Urinary bladder (tissue), 4 donors: ENCODE data around the gene WDR76. TPM values are rescaled to one million over a fixed set of nuclear protein-coding genes. Genes with fewer than 3 reads are reported as not detected.
A peak's percentile ranks its signal among the peaks of the same experiment; 100 is the strongest.
"Not testable (repeated sequence)": the region's sequence is repeated elsewhere in the genome, so short reads cannot be mapped to it uniquely, and the experiment has no call there.

Source experiments
- DNase-seq: peaks from one replicate; pipeline ENCODE4 v3.0.0-alpha.2; 2015; ENCODE audit errors: extremely low spot score
- H3K27ac ChIP-seq: one replicate; pipeline ENCODE4 v1.5.1; 2013; ENCODE audit warnings: low read depth, mild to moderate bottlenecking, moderate library complexity
- H3K36me3 ChIP-seq: one replicate; pipeline ENCODE4 v1.6.1; 2013; ENCODE audit warnings: mild to moderate bottlenecking, moderate library complexity; ENCODE audit not compliant: insufficient read depth
- H3K4me1 ChIP-seq: one replicate; pipeline ENCODE4 v1.6.1; 2013; ENCODE audit warnings: mild to moderate bottlenecking, moderate library complexity; ENCODE audit not compliant: insufficient read depth
- H3K4me3 ChIP-seq: one replicate; pipeline ENCODE4 v1.5.1; 2013; ENCODE audit warnings: low read depth, low read length
- WGBS: extraction: QIAGEN DNeasy Blood & Tissue Kit; methylation state at CpG from one replicate; pipeline ENCODE4 v1.1.7; 2013; 5-methylcytosine and 5-hydroxymethylcytosine counted together
- polyA plus RNA-seq: library from polyadenylated mRNA; stranded (reverse); fragments of 200-250 nt; gene quantifications from one replicate; pipeline ENCODE4 v1.2.3, GENCODE V29; 2013
- total RNA-seq: library from RNA; depleted of rRNA; stranded (reverse); fragments of >200 nt; gene quantifications from one replicate; pipeline ENCODE4 v1.2.3, GENCODE V29; 2014
- donor health status: healthy with polysubstance abuse.
- donor health status: healthy.

The WDR76 gene
- total and polyA plus RNA-seq, 2 donors: 3.1 to 17.1 TPM

DNA sequence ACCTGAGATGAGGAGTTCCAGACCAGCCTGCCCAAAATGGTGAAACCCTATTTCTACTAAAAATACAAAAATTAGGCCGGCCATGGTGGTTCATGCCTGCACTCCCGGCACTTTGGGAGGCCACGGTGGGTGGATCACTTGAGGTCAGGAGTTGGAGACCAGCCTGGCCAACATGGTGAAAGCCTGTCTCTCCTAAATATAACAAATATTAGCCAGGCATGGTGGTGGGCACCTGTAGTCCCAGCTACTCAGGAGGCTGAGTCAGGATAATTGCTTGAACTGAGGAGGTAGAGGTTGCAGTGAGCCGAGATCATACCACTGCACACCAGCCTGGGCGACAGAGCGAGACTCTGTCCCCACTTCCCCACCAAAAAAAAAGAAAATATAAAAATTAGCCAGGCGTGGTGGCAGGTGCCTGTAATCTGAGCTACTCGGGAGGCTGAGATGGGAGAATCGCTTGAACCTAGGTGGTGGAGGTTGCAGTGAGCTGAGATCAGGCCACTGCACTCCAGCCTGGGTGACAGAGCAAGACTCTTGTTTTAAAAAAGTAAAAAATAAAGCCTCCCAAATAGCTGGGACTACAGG is 4.0 kb downstream of the WDR76 start:
- 98% methylated on average over 9 of the region's 9 CpGs for WGBS

DNA sequence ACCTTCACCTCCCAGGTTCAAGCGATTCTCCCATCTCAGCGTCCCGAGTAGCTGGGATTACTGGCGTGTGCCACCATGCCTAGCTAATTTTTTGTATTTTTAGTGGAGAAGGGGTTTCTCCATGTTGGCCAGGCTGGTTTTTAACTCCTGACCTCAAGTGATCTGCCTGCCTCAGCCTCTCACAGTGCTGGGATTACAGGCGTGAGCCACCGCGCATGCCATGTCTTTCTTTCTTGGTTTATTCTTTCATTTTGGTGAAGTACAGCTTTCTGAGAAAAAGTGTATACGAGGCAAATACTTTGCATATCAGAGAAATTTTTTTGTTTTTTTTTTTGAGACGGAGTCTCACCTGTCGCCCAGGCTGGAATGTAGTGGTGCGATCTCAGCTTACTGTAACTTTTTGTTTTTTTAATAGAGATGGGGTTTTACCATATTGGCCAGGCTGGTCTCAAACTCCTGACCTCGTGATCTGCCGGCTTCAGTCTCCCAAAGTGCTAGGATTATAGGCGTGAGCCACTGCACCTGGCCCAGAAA is 4.8 kb downstream of the WDR76 start:
- DNase-seq, H3K27ac ChIP-seq, H3K4me3 ChIP-seq, H3K36me3 ChIP-seq, H3K4me1 ChIP-seq: not testable (repeated sequence)
- WGBS: 93% methylated on average over 14 of the region's 14 CpGs

More for the DNA sequence above, 4.0 kb downstream of the WDR76 start:
- not testable (repeated sequence) for H3K36me3 ChIP-seq, H3K4me1 ChIP-seq, DNase-seq, H3K4me3 ChIP-seq, H3K27ac ChIP-seq

DNA sequence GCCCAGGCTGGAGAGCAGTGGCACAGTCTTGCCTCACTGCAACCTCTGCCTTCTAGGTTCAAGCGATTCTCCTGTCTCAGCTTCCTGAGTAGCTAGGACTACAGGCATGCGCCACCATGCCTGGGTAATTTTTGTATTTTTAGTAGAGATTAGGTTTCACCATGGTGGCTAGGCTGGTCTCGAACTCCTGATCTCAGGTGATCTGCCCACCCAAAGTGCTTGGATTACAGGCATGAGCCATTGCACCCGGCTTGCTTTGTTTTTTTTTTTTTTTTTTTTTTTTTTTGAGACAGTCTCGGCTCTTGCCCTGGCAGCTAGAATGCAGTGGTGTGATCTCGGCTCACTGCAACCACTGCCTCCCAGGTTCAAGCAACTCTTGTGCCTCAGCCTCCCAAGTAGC is 5.7 kb downstream of the WDR76 start:
- not testable (repeated sequence) for H3K27ac ChIP-seq, DNase-seq, H3K4me3 ChIP-seq, H3K4me1 ChIP-seq, H3K36me3 ChIP-seq
- 89% methylated on average over 6 of the region's 6 CpGs for WGBS

DNA sequence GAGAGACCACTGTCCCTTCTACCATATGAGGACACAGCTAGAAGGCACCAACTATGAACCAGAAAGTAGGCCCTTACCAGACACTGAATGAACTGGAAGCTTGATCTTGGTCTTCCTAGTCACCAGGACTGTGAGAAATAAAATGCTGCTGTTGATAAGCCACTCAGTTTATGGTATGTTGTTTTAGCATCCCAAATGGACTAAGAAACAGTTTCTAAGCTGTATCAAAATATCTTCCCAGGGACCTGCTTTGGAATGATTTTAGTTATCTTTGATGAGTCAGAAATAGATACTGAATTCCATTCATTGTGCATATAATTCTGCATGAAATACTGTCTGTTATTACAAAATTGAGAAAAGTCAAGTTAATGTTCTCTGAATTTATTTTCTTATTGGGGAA is 18.6 kb downstream of the WDR76 start:
- Histone ChIP-seq H3K27ac (no peak overlapping the region), H3K4me1 (no peaks in the 10 kb centered on the region), H3K4me3 (no peak overlapping the region), H3K36me3 (no peaks in the 10 kb centered on the region)
- no peak for DNase-seq

GRCh38 chr15:43851251-43851650 is 24.4 kb downstream of the WDR76 start:
- peaks cover 3% of the 10 kb centered on the region for H3K36me3 ChIP-seq
- H3K4me1 ChIP-seq: no peaks in the 10 kb centered on the region
- no peak overlapping the region for H3K4me3 ChIP-seq
- no peak for DNase-seq
- no peak overlapping the region for H3K27ac ChIP-seq
- WGBS: 98% methylated on average over 3 of the region's 3 CpGs

DNA sequence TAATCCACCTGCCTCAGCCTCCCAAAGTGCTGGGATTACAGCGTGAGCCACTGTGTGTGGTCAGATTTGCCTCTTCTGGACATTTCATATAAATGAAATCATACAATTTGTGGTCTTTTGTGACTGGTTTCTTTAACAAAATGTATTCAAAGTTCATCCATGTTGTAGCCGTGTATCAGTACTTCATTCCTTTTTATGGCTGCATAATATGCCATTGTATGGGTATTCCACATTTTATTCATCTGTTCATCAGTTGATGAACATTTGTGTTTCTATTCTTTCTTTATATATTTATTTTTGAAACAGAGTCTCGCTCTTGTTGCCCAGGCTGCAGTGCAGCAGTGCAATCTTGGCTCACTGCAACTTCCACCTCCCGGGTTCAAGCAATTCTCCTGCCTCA is 25.8 kb downstream of the WDR76 start:
- H3K4me3 ChIP-seq: no peak overlapping the region
- 99% methylated on average over 4 of the region's 4 CpGs for WGBS
- H3K36me3 ChIP-seq: peaks cover 3% of the 10 kb centered on the region
- H3K4me1 ChIP-seq: no peaks in the 10 kb centered on the region
- H3K27ac ChIP-seq: no peak overlapping the region
- DNase-seq: no peak

DNA sequence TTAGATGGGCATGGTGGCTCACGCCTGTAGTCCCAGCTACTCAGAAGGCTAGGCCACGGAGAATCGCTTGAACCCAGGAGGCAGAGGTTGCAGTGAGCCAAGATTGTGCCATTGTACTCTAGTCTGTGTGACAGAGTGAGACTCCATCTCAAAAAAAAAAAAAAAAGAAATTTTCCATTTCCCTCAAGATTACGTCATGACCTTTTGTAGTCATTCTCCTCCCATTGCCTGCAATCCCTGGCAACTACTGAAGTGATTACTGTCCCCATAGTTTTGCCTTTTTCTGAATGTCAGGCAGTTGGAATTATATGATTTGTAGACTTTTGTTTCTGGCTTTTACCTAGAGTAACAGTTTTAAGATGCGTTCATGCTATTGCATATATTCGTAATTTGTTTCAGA is 28.0 kb downstream of the WDR76 start:
- Histone ChIP-seq H3K36me3 (peaks cover 5% of the 10 kb centered on the region), H3K4me3 (no peak overlapping the region), H3K4me1 (no peaks in the 10 kb centered on the region), H3K27ac (no peak overlapping the region)
- WGBS: 95% methylated on average over 6 of the region's 6 CpGs
- DNase-seq: no peak

DNA sequence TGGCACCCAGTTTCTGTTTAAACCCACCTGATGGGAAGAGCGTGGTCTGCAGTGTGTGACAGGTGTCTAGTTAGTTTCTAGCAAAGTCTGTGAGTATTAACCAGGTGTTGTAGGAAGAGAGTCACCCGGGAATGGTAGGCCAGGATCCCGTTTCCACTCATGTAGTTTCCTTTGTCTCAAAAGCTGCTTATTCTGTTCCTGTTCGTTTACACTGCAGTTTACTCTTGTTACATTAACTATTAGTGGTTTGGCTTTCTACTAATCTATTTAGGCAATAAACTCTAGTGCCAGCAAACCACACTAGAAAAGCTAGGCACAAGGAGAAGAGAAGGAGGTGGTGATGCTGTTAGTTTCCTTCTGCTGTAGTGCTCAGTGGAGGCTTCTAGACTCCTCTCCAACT is 32.7 kb downstream of the WDR76 start:
- Histone ChIP-seq H3K27ac (no peak overlapping the region), H3K4me3 (no peak overlapping the region), H3K4me1 (no peaks in the 10 kb centered on the region), H3K36me3 (peaks cover 2% of the 10 kb centered on the region)
- WGBS: 73% methylated on average over 4 of the region's 4 CpGs
- no peak for DNase-seq

- WGBS: 97% methylated on average over 10 of the region's 10 CpGs
These were observed 39.8 kb downstream of the WDR76 start for GRCh38 chr15:43866636-43867035.

GRCh38 chr15:43867096-43867495 is 40.3 kb downstream of the WDR76 start:
- H3K27ac ChIP-seq: no peak overlapping the region
- H3K4me1 ChIP-seq: no peaks in the 10 kb centered on the region
- DNase-seq: no peak
- H3K4me3 ChIP-seq: no peak overlapping the region
- WGBS: 90% methylated on average over 5 of the region's 5 CpGs
- H3K36me3 ChIP-seq: no peaks in the 10 kb centered on the region

More at GRCh38 chr15:43866636-43867035, 39.8 kb downstream of the WDR76 start:
- H3K36me3 ChIP-seq, H3K27ac ChIP-seq, DNase-seq, H3K4me3 ChIP-seq, H3K4me1 ChIP-seq: not testable (repeated sequence)

DNA sequence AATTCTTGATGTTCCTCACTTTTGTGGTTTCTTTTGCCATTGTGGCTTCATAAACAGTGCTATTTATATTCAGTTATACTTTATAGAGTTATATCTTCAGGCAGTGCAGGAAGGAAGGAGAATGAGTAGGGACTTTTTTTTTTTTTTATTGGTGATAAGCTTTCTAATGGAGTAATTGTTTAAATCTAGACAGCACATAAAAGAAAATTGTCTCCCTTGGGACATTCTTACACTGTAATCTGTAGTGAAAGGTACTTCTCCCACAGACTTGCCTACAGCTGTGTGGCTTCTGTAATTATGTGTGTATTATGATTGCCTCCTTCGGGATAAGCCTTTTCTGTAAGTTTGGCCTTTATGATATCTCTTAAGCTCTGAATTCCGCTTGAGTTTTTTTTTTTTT is 41.6 kb downstream of the WDR76 start:
- Histone ChIP-seq H3K4me3 (no peak overlapping the region), H3K4me1 (no peaks in the 10 kb centered on the region), H3K27ac (no peak overlapping the region), H3K36me3 (no peaks in the 10 kb centered on the region)
- no peak for DNase-seq
- 75% methylated on average over 2 of the region's 2 CpGs for WGBS

GRCh38 chr15:43871835-43872234 is 45.0 kb downstream of the WDR76 start:
- Histone ChIP-seq H3K36me3 (no peaks in the 10 kb centered on the region), H3K4me1 (no peaks in the 10 kb centered on the region), H3K27ac (no peak overlapping the region), H3K4me3 (no peak overlapping the region)
- DNase-seq: no peak
- WGBS: 90% methylated on average over 2 of the region's 2 CpGs

DNA sequence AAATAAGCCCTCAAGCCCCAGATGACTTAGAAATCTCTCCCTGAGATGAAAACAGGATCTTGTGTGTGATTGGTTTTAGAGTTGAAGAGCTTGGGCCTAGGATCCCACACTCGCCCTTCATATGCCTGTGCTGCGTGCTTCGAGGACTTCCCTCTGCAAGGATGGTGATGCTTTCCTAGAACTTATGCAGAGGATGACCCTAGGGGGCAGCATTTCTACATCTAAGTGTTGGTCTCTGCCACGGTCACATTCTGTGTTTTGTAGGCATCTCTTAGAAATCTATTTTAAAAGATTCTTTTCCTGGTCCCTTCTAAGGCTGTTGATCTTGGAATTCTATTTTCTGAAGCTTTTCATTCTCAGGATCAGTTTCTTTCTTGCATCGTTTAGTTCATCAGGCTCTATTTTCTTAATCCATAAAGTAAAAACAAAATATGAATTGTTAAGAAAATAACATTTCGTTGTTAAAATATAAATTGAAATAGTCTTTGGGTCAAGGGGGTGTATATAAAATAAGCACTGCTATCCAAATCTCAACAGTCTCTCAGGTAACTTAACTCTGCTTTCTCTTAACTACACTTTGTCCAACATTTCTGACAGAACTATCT is 45.7 kb downstream of the WDR76 start:
- WGBS: 57% methylated on average over 6 of the region's 6 CpGs
- no peaks in the 10 kb centered on the region for H3K36me3 ChIP-seq
- peak; percentile 25 for DNase-seq
- no peak overlapping the region for H3K27ac ChIP-seq
- H3K4me3 ChIP-seq: no peak overlapping the region
- H3K4me1 ChIP-seq: no peaks in the 10 kb centered on the region

- no peak overlapping the region for H3K27ac ChIP-seq
- WGBS: 94% methylated on average over 10 of the region's 10 CpGs
- DNase-seq: no peak
- H3K4me3 ChIP-seq: no peak overlapping the region
- H3K4me1 ChIP-seq: no peaks in the 10 kb centered on the region
- H3K36me3 ChIP-seq: no peaks in the 10 kb centered on the region
These were observed 46.8 kb downstream of the WDR76 start for GRCh38 chr15:43873651-43874050.
